Mesendoderm (in vitro differentiated cells): Measurements from ENCODE around the gene CILP2.
A peak's percentile ranks its signal among the peaks of the same experiment; 100 is the strongest.

Experiments used
- DNase-seq: peaks from one replicate; pipeline ENCODE4 v3.0.0; 2013
- H2AK5ac ChIP-seq: 2 replicates; pipeline ENCODE4 v1.6.1; 2013; ENCODE audit warnings: low read length, inconsistent platforms
- H2BK120ac ChIP-seq: 2 replicates; pipeline ENCODE4 v1.6.1; 2013; ENCODE audit warnings: low read depth, mild to moderate bottlenecking, low read length, moderate library complexity, mixed read lengths
- H2BK15ac ChIP-seq: replicated peaks from 2 replicates; pipeline ENCODE4 v1.6.1; 2013; ENCODE audit warnings: low read depth, mild to moderate bottlenecking, moderate library complexity
- H2BK5ac ChIP-seq: 2 replicates; pipeline ENCODE4 v1.6.1; 2013; ENCODE audit warnings: low read length, inconsistent platforms
- H3K18ac ChIP-seq: 2 replicates; pipeline ENCODE4 v1.6.1; 2013; ENCODE audit warnings: mild to moderate bottlenecking, low read length, mixed read lengths
- H3K23ac ChIP-seq: one replicate; pipeline ENCODE4 v1.6.1; 2013; ENCODE audit warnings: low read length
- H3K27ac ChIP-seq: 2 replicates; pipeline ENCODE4 v1.5.1; 2013; ENCODE audit warnings: low read depth, mild to moderate bottlenecking, inconsistent platforms, low read length, moderate library complexity
- H3K27me3 ChIP-seq: 2 replicates; pipeline ENCODE4 v1.6.1; 2013; ENCODE audit warnings: low read length, control low read depth, mild to moderate bottlenecking, inconsistent platforms; ENCODE audit not compliant: insufficient read depth, poor library complexity
- H3K36me3 ChIP-seq: 2 replicates; pipeline ENCODE4 v1.6.1; 2013; ENCODE audit warnings: low read length, inconsistent platforms; ENCODE audit not compliant: control insufficient read depth, insufficient read depth
- H3K4ac ChIP-seq: one replicate; pipeline ENCODE4 v1.6.1; 2013; ENCODE audit warnings: low read depth, mild to moderate bottlenecking, low read length, moderate library complexity
- H3K4me1 ChIP-seq: 2 replicates; pipeline ENCODE4 v1.6.1; 2013; ENCODE audit warnings: low read depth, low read length, inconsistent platforms; ENCODE audit not compliant: control insufficient read depth
- H3K4me2 ChIP-seq: 2 replicates; pipeline ENCODE4 v1.6.1; 2013; ENCODE audit warnings: low read length
- H3K4me3 ChIP-seq: 2 replicates; pipeline ENCODE4 v1.5.1; 2013; ENCODE audit warnings: mild to moderate bottlenecking, low read length
- H3K56ac ChIP-seq: one replicate; pipeline ENCODE4 v1.6.1; 2013; ENCODE audit warnings: low read length
- H3K79me1 ChIP-seq: 2 replicates; pipeline ENCODE4 v1.6.1; 2013; ENCODE audit warnings: low read length, inconsistent platforms
- H3K79me2 ChIP-seq: 2 replicates; pipeline ENCODE4 v1.6.1; 2013; ENCODE audit warnings: mild to moderate bottlenecking, low read length; ENCODE audit not compliant: control insufficient read depth, insufficient read depth
- H3K9ac ChIP-seq: 2 replicates; pipeline ENCODE4 v1.6.1; 2013; ENCODE audit warnings: low read length, inconsistent platforms
- H4K5ac ChIP-seq: one replicate; pipeline ENCODE4 v1.6.1; 2013; ENCODE audit warnings: low read length
- H4K8ac ChIP-seq: one replicate; pipeline ENCODE4 v1.6.1; 2013; ENCODE audit warnings: low read depth, mild to moderate bottlenecking, control low read depth, low read length, moderate library complexity
- WGBS: extraction: QIAGEN DNeasy Blood & Tissue Kit; methylation state at CpG from one replicate; pipeline ENCODE4 v1.1.7; 2013; ENCODE audit warnings: low lambda C conversion rate, missing lambda C conversion rate; ENCODE audit not compliant: insufficient coverage; ENCODE audit errors: extremely low coverage; 5-methylcytosine and 5-hydroxymethylcytosine counted together

The CILP2 gene

GRCh38 chr19:19530423-19530804, 7.7 kb upstream of the CILP2 start:
- H3K56ac ChIP-seq, result no peak overlapping the region
- no peak overlapping the region for H2BK15ac ChIP-seq
- H3K23ac ChIP-seq, result no peak overlapping the region
- no peaks in the 10 kb centered on the region for H3K79me1 ChIP-seq
- no peaks in the 10 kb centered on the region for H3K79me2 ChIP-seq
- H4K8ac ChIP-seq, result no peak overlapping the region
- H3K4me1 ChIP-seq, result no peaks in the 10 kb centered on the region
- H3K4me2 ChIP-seq, result no peak overlapping the region
- no peak overlapping the region for H3K27ac ChIP-seq
- H3K36me3 ChIP-seq, result peaks cover 4% of the 10 kb centered on the region
- H3K4me3 ChIP-seq, result no peak overlapping the region
- H2BK5ac ChIP-seq, result no peak overlapping the region
- H3K27me3 ChIP-seq, result no peaks in the 10 kb centered on the region
- H2AK5ac ChIP-seq, result no peak overlapping the region
- no CpG with 5 or more reads among the region's 9 CpGs for WGBS
- DNase-seq, result peak; percentile 62
- H4K5ac ChIP-seq, result no peak overlapping the region
- H3K4ac ChIP-seq, result no peak overlapping the region
- no peak overlapping the region for H3K18ac ChIP-seq
- H3K9ac ChIP-seq, result no peak overlapping the region
- H2BK120ac ChIP-seq, result no peak overlapping the region

DNA sequence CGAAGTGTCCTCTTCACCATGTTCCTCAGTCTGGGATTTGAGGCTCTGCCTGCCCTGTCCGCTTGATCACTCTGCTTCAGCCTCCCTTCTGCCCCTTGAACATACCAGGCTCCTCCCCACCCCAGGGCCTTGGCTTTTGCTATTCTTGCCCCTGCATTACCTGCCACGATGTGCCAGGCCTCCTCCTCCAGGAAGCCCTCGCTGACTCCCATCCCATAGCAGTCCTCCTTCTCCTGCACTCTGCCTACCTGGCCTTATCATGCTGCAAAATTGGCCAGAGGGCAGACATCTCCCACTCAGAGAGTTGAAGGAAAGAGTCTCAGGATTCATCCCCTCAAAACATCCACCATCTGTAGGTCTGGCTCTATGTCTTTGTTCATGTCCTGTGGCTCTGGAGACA, 7.2 kb upstream of the CILP2 start:
- WGBS, result no CpG with 5 or more reads among the region's 4 CpGs
- no peak overlapping the region for H4K5ac ChIP-seq
- no peak overlapping the region for H3K4me3 ChIP-seq
- no peak overlapping the region for H2AK5ac ChIP-seq
- H2BK5ac ChIP-seq, result no peak overlapping the region
- H3K23ac ChIP-seq, result no peak overlapping the region
- no peak overlapping the region for H3K56ac ChIP-seq
- no peak overlapping the region for H2BK120ac ChIP-seq
- no peak for DNase-seq
- no peak overlapping the region for H3K9ac ChIP-seq
- no peak overlapping the region for H3K4ac ChIP-seq
- no peaks in the 10 kb centered on the region for H3K4me1 ChIP-seq
- H3K79me1 ChIP-seq, result no peaks in the 10 kb centered on the region
- H2BK15ac ChIP-seq, result no peak overlapping the region
- no peaks in the 10 kb centered on the region for H3K79me2 ChIP-seq
- no peak overlapping the region for H3K27ac ChIP-seq
- no peak overlapping the region for H3K4me2 ChIP-seq
- H3K18ac ChIP-seq, result no peak overlapping the region
- peaks cover 4% of the 10 kb centered on the region for H3K36me3 ChIP-seq
- H3K27me3 ChIP-seq, result no peaks in the 10 kb centered on the region
- H4K8ac ChIP-seq, result no peak overlapping the region

DNA sequence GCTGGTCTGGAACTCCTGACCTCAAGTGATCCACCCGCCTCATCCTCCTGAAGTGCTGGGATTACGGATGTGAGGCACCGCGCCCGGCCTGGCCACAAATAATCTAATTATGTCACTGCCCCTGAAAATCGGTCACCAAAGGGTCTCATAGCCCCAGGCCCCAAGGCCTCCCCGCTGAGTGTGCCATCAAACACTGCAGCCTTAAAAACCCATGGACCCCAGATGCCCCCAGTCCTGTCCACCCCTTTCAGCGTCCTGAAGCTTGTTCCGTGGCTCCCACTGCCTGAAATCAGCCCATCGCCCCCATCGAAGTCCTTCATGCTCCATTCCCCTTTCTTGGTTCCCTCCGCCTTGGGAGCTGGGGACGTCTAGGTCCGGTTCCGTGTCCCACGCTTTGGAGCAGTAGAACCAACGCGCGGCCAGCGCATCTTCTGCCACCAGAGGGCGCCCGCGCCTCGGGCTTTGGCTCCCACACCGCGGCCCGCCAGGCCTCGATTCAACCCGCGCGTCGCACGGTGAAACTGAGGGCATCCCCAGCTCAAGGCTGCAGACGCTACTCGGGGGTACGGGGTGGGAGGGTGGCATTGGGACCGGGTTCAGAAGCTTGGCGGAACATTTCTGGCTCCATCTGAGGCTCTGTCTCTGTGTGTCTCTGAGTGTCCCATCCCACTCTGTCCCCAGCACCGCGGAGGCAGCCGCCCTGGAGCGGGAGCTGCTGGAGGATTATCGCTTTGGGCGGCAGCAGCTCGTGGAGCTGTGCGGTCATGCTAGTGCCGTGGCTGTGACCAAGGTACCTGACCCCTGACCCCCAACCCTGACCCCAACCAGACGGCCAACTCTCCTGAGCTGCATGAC, 5.9 kb upstream of the CILP2 start:
- no peaks in the 10 kb centered on the region for H3K79me1 ChIP-seq
- WGBS, result no CpG with 5 or more reads among the region's 48 CpGs
- H2AK5ac ChIP-seq, result no peak overlapping the region
- H3K4ac ChIP-seq, result no peak overlapping the region
- H2BK15ac ChIP-seq, result no peak overlapping the region
- no peak overlapping the region for H3K4me3 ChIP-seq
- no peak overlapping the region for H2BK120ac ChIP-seq
- H3K18ac ChIP-seq, result no peak overlapping the region
- no peak overlapping the region for H3K9ac ChIP-seq
- no peak overlapping the region for H4K5ac ChIP-seq
- peaks cover 4% of the 10 kb centered on the region for H3K36me3 ChIP-seq
- no peak overlapping the region for H3K27ac ChIP-seq
- H3K23ac ChIP-seq, result no peak overlapping the region
- no peak overlapping the region for H2BK5ac ChIP-seq
- H4K8ac ChIP-seq, result no peak overlapping the region
- H3K56ac ChIP-seq, result peak overlapping the region; percentile 34
- H3K27me3 ChIP-seq, result no peaks in the 10 kb centered on the region
- no peaks in the 10 kb centered on the region for H3K4me1 ChIP-seq
- H3K79me2 ChIP-seq, result no peaks in the 10 kb centered on the region
- no peak overlapping the region for H3K4me2 ChIP-seq
- peak; percentile 71 for DNase-seq

DNA sequence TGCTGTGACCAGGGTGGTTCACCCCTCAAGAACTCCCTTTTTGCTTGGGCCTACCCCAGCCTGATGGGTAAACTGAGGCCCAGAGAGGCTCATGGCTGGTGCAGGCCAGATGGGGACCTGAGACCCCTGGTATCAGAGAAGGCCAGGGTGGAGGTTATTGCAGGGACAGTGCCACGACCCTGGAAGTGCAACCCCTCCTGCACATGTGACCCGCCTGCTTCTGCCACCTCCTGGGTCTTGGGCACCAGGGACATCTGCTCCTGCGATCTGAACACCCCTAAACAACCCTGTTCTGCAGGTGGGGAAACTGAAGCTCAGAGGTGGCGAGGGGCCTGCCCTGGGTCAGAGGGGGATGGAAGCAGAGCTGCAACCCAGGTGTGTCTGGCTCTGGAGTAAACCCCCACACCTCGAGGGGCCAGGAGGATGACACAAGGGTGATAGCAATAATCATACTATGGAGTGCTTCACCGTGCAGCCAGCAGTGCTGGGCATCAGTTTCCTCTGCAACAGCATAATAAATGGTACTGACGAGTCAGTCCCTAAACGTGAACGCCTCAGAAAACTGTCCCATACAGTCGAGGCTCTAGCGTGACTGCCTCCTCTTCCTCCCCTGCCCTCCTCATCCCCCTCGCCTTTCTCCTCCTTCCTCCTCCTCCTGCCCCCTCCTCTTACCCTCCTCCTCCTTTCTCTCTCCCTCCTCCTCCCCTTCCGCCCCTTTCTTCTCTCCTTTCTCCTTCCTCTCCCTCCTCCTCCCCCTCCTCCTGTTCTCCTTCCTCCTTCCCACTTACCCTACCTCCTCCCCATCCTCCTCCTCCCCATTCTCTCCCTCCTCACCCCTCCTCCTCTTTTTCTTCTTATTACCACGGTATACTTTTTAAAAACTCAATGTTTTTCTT, 5.0 kb upstream of the CILP2 start:
- WGBS, result 93% methylated on average over 1 of the region's 14 CpGs
- no peak overlapping the region for H3K27ac ChIP-seq

GRCh38 chr19:19533841-19534240, 4.2 kb upstream of the CILP2 start:
- Histone ChIP-seq H3K4me3 (no peak overlapping the region), H3K23ac (no peak overlapping the region), H4K5ac (no peak overlapping the region), H2BK120ac (no peak overlapping the region), H3K56ac (no peak overlapping the region), H3K79me1 (no peaks in the 10 kb centered on the region), H3K9ac (no peak overlapping the region), H3K27me3 (peaks cover under 1% of the 10 kb centered on the region), H2AK5ac (no peak overlapping the region), H2BK15ac (no peak overlapping the region), H3K79me2 (no peaks in the 10 kb centered on the region), H3K4me1 (no peaks in the 10 kb centered on the region), H3K36me3 (peaks cover 3% of the 10 kb centered on the region), H3K18ac (no peak overlapping the region), H3K4ac (no peak overlapping the region), H4K8ac (no peak overlapping the region), H3K4me2 (no peak overlapping the region), H2BK5ac (no peak overlapping the region), H3K27ac (no peak overlapping the region)
- WGBS, result no CpG with 5 or more reads among the region's 6 CpGs
- DNase-seq, result no peak

More for the DNA sequence above, 5.0 kb upstream of the CILP2 start:
- H2BK15ac ChIP-seq, result no peak overlapping the region
- H4K5ac ChIP-seq, result no peak overlapping the region
- no peaks in the 10 kb centered on the region for H3K79me1 ChIP-seq
- H3K4me1 ChIP-seq, result no peaks in the 10 kb centered on the region
- H3K4ac ChIP-seq, result no peak overlapping the region
- no peaks in the 10 kb centered on the region for H3K79me2 ChIP-seq
- no peak overlapping the region for H3K4me2 ChIP-seq
- no peak overlapping the region for H2BK5ac ChIP-seq
- no peak overlapping the region for H2AK5ac ChIP-seq
- no peak overlapping the region for H3K4me3 ChIP-seq
- H3K18ac ChIP-seq, result no peak overlapping the region
- no peak overlapping the region for H4K8ac ChIP-seq
- peaks cover 3% of the 10 kb centered on the region for H3K36me3 ChIP-seq
- H3K9ac ChIP-seq, result no peak overlapping the region
- H3K23ac ChIP-seq, result no peak overlapping the region
- H3K27me3 ChIP-seq, result no peaks in the 10 kb centered on the region
- H2BK120ac ChIP-seq, result no peak overlapping the region
- no peak for DNase-seq
- no peak overlapping the region for H3K56ac ChIP-seq
